SK-N-SH treated with all-trans-retinoic acid at 6 μM for 48 hours (cell line): ENCODE results near the gene SPG11.

ENCODE experiments used
- ATAC-seq: fragments of 200-7000 bp; cut with Tn5 transposase; 3 replicates; pipeline ENCODE4 v1.9.1; 2020; ENCODE audit warnings: mild to moderate bottlenecking, moderate library complexity
- ARNTL ChIP-seq: fragments of 450-650 bp; formaldehyde crosslinking; IDR thresholded peaks from 2 replicates; pipeline ENCODE4 v1.5.0; 2020; ENCODE audit warnings: low read depth, mild to moderate bottlenecking, moderate library complexity, borderline replicate concordance
- BACH2 ChIP-seq: fragments of 250-450 bp; sonication (Bioruptor Pico); IDR thresholded peaks from 2 replicates; pipeline ENCODE4 v1.9.0; 2021; ENCODE audit warnings: mild to moderate bottlenecking, borderline replicate concordance
- CSDC2 ChIP-seq: fragments of 250-450 bp; sonication (Bioruptor Pico); IDR thresholded peaks from 2 replicates; pipeline ENCODE4 v1.5.0; 2020; ENCODE audit warnings: mild to moderate bottlenecking, moderate library complexity
- ESRRG ChIP-seq: fragments of 250-450 bp; sonication (Bioruptor Pico); IDR thresholded peaks from 2 replicates; pipeline ENCODE4 v1.6.1; 2021; ENCODE audit warnings: mild to moderate bottlenecking
- ISL1 ChIP-seq: fragments of 250-450 bp; sonication (Bioruptor Pico); IDR thresholded peaks from 2 replicates; pipeline ENCODE4 v2.1.2; 2022; ENCODE audit warnings: mild to moderate bottlenecking, moderate library complexity
- OSR1 ChIP-seq: fragments of 250-450 bp; sonication (Bioruptor Pico); IDR thresholded peaks from 2 replicates; pipeline ENCODE4 v1.8.0; 2022; ENCODE audit warnings: moderate library complexity, mild to moderate bottlenecking, inconsistent platforms
- PPARA ChIP-seq: fragments of 250-450 bp; sonication (Bioruptor Pico); IDR thresholded peaks from 2 replicates; pipeline ENCODE4 v1.5.0; 2020; ENCODE audit warnings: mild to moderate bottlenecking, borderline replicate concordance
- RARB ChIP-seq: fragments of 250-450 bp; sonication (Bioruptor Pico); IDR thresholded peaks from 2 replicates; pipeline ENCODE4 v1.8.0; 2021; ENCODE audit warnings: mild to moderate bottlenecking, moderate library complexity
- SNAI2 ChIP-seq: fragments of 250-450 bp; sonication (Bioruptor Pico); IDR thresholded peaks from 2 replicates; pipeline ENCODE4 v1.5.0; 2020; ENCODE audit warnings: mild to moderate bottlenecking, moderate library complexity
- TCF4 ChIP-seq: fragments of 250-450 bp; sonication (Bioruptor Pico); IDR thresholded peaks from 2 replicates; pipeline ENCODE4 v1.8.0; 2021; ENCODE audit warnings: mild to moderate bottlenecking, moderate library complexity, borderline replicate concordance
- TOX ChIP-seq: fragments of 250-450 bp; sonication (Bioruptor Pico); IDR thresholded peaks from 2 replicates; pipeline ENCODE4 v1.8.0; 2021; ENCODE audit warnings: mild to moderate bottlenecking, moderate library complexity, borderline replicate concordance
- ZC3H10 ChIP-seq: fragments of 250-450 bp; sonication (Bioruptor Pico); IDR thresholded peaks from 2 replicates; pipeline ENCODE4 v1.5.1; 2021; ENCODE audit warnings: mild to moderate bottlenecking, moderate library complexity
- ZFP3 ChIP-seq: fragments of 250-450 bp; sonication (Bioruptor Pico); IDR thresholded peaks from 2 replicates; pipeline ENCODE4 v1.5.0; 2020; ENCODE audit warnings: mild to moderate bottlenecking, moderate library complexity
- ZFP30 ChIP-seq: fragments of 450-650 bp; formaldehyde crosslinking; IDR thresholded peaks from 2 replicates; pipeline ENCODE4 v1.5.0; 2022; ENCODE audit warnings: mild to moderate bottlenecking, moderate library complexity
- ZNF565 ChIP-seq: fragments of 450-650 bp; formaldehyde crosslinking; conservative IDR thresholded peaks from 2 replicates; pipeline ENCODE4 v1.5.0; 2020; ENCODE audit warnings: low read depth, mild to moderate bottlenecking, moderate library complexity
- ZNF70 ChIP-seq: fragments of 450-650 bp; formaldehyde crosslinking; IDR thresholded peaks from 2 replicates; pipeline ENCODE4 v1.5.0; 2020; ENCODE audit warnings: mild to moderate bottlenecking, moderate library complexity
- TF ChIP-seq, protein P1 (sequence below): fragments of 250-450 bp; sonication (Bioruptor Pico); IDR thresholded peaks from 2 replicates; pipeline ENCODE4 v1.5.1; 2020; ENCODE audit warnings: low read depth, mild to moderate bottlenecking, moderate library complexity
- TF ChIP-seq, protein P2 (sequence below): fragments of 250-450 bp; sonication (Bioruptor Pico); IDR thresholded peaks from 2 replicates; pipeline ENCODE4 v1.5.0; 2020; ENCODE audit warnings: mild to moderate bottlenecking, moderate library complexity
- TF ChIP-seq, protein P3 (sequence below): fragments of 250-450 bp; sonication (Bioruptor Pico); IDR thresholded peaks from 2 replicates; pipeline ENCODE4 v1.8.0; 2020; ENCODE audit warnings: mild to moderate bottlenecking, moderate library complexity, borderline replicate concordance

SPG11 gene

DNA sequence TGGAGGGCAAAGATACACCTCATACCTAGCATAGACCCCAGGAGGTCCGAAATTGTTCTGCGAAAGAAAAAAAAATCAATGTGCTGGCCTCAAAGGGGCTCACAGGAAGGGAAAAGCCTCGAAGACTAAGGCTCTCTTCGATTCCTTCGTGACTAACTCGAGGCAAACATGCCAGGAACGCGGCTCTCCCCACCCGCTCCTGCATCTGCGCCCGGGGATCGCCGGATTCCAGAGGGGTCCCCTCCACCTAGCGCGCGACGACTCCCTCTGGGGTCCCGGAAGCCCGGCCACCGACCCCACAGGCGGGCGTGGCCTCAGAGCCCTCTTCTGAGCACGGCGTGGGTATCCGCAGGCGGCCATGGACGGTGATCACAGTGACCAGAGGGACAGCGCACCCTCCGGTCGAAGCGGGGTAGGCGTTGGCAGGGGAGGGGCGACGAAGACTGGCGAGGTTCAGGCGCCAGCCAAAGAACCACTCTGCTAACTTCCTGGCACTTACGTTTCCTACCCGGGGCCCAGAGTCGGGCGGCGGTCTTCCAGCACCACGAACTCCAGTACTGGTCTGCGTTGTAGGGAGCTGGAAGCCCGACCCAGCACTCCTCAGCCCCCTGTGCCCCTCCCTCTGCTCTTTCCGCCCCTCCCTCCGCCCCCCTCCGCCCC, 127.0 kb downstream of the SPG11 start:
- peak; percentile 85 for ATAC-seq
- TF ChIP-seq ZFP30 (CRISPR knock-in tag) (no peak), ZNF565 (CRISPR knock-in tag) (no peak), ZNF70 (no peak), OSR1 (no peak), TCF4 (no peak), SNAI2 (CRISPR knock-in tag) (no peak), ARNTL (CRISPR knock-in tag) (no peak), ZC3H10 (no peak), BACH2 (CRISPR knock-in tag) (no peak), RARB (CRISPR knock-in tag) (no peak), ZFP3 (CRISPR knock-in tag) (no peak), ISL1 (CRISPR knock-in tag) (no peak), PPARA (CRISPR knock-in tag) (no peak), CSDC2 (no peak)
- TF ChIP-seq, protein P1, sequence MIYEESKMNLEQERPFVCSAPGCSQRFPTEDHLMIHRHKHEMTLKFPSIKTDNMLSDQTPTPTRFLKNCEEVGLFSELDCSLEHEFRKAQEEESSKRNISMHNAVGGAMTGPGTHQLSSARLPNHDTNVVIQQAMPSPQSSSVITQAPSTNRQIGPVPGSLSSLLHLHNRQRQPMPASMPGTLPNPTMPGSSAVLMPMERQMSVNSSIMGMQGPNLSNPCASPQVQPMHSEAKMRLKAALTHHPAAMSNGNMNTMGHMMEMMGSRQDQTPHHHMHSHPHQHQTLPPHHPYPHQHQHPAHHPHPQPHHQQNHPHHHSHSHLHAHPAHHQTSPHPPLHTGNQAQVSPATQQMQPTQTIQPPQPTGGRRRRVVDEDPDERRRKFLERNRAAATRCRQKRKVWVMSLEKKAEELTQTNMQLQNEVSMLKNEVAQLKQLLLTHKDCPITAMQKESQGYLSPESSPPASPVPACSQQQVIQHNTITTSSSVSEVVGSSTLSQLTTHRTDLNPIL (CRISPR knock-in tag), result no peak
- TF ChIP-seq, protein P2, sequence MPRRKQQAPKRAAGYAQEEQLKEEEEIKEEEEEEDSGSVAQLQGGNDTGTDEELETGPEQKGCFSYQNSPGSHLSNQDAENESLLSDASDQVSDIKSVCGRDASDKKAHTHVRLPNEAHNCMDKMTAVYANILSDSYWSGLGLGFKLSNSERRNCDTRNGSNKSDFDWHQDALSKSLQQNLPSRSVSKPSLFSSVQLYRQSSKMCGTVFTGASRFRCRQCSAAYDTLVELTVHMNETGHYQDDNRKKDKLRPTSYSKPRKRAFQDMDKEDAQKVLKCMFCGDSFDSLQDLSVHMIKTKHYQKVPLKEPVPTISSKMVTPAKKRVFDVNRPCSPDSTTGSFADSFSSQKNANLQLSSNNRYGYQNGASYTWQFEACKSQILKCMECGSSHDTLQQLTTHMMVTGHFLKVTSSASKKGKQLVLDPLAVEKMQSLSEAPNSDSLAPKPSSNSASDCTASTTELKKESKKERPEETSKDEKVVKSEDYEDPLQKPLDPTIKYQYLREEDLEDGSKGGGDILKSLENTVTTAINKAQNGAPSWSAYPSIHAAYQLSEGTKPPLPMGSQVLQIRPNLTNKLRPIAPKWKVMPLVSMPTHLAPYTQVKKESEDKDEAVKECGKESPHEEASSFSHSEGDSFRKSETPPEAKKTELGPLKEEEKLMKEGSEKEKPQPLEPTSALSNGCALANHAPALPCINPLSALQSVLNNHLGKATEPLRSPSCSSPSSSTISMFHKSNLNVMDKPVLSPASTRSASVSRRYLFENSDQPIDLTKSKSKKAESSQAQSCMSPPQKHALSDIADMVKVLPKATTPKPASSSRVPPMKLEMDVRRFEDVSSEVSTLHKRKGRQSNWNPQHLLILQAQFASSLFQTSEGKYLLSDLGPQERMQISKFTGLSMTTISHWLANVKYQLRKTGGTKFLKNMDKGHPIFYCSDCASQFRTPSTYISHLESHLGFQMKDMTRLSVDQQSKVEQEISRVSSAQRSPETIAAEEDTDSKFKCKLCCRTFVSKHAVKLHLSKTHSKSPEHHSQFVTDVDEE (CRISPR knock-in tag), result no peak
- TF ChIP-seq, protein P3, sequence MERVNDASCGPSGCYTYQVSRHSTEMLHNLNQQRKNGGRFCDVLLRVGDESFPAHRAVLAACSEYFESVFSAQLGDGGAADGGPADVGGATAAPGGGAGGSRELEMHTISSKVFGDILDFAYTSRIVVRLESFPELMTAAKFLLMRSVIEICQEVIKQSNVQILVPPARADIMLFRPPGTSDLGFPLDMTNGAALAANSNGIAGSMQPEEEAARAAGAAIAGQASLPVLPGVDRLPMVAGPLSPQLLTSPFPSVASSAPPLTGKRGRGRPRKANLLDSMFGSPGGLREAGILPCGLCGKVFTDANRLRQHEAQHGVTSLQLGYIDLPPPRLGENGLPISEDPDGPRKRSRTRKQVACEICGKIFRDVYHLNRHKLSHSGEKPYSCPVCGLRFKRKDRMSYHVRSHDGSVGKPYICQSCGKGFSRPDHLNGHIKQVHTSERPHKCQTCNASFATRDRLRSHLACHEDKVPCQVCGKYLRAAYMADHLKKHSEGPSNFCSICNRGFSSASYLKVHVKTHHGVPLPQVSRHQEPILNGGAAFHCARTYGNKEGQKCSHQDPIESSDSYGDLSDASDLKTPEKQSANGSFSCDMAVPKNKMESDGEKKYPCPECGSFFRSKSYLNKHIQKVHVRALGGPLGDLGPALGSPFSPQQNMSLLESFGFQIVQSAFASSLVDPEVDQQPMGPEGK (CRISPR knock-in tag), result no peak

- TF ChIP-seq TCF4 (no peak), TOX (CRISPR knock-in tag) (no peak), ZNF70 (no peak), ESRRG (CRISPR knock-in tag) (no peak), ZFP3 (CRISPR knock-in tag) (no peak)
- TF ChIP-seq, protein P2 (CRISPR knock-in tag), result no peak
- TF ChIP-seq, protein P3 (CRISPR knock-in tag), result no peak
- peak; percentile 2 for ATAC-seq
Observed at GRCh38 chr15:44535523-44536301, 127.8 kb downstream of the SPG11 start.
